Stimulated activated naive CD8-positive, alpha-beta T cell treated with anti-CD3 and anti-CD28 coated beads, Interleukin-15, Interleukin-2, amounts not matched to agents 100 ng/mL and 50 ng/mL, for 24 hours (primary cell): Measurements from ENCODE around the gene TTLL11.

Experiments used
- H3K27ac Mint-ChIP-seq: one replicate; pipeline ENCODE4 v1.8.0; 2021; ENCODE audit warnings: mild to moderate bottlenecking, mixed read lengths
- H3K27me3 Mint-ChIP-seq: one replicate; pipeline ENCODE4 v1.8.0; 2021; ENCODE audit warnings: mixed read lengths
- H3K36me3 Mint-ChIP-seq: one replicate; pipeline ENCODE4 v1.8.0; 2021; ENCODE audit warnings: low read depth, mixed read lengths
- H3K4me1 Mint-ChIP-seq: one replicate; pipeline ENCODE4 v1.8.0; 2021; ENCODE audit warnings: low read depth, mixed read lengths
- H3K4me3 Mint-ChIP-seq: one replicate; pipeline ENCODE4 v1.8.0; 2021; ENCODE audit warnings: mild to moderate bottlenecking, mixed read lengths
- H3K9me3 Mint-ChIP-seq: one replicate; pipeline ENCODE4 v1.8.0; 2021; ENCODE audit warnings: mixed read lengths

Gene TTLL11

DNA sequence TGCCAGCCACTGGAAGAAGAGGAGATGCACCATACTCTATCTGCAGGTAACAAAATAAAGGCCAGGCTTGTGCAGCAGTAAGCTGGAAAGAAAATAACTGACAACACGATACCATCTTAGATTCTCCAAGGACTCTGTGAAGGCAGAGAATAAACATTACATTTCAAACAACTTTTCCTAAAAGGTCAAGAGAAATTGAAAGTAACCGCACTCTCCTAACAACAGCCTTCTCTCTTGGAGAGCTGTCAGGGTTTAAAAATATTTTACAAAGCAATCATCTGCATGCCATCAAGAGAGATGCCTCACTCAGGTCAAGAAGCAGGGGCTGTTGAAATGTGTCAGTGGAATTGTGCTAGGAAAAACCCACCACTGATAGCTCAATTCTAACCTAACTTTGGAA is 13.5 kb upstream of the TTLL11 start:
- Mint-ChIP-seq H3K36me3 (peaks cover 7% of the 10 kb centered on the region), H3K27ac (no peak overlapping the region), H3K4me1 (no peaks in the 10 kb centered on the region), H3K4me3 (no peak overlapping the region), H3K27me3 (no peaks in the 10 kb centered on the region), H3K9me3 (peaks cover 7% of the 10 kb centered on the region)

DNA sequence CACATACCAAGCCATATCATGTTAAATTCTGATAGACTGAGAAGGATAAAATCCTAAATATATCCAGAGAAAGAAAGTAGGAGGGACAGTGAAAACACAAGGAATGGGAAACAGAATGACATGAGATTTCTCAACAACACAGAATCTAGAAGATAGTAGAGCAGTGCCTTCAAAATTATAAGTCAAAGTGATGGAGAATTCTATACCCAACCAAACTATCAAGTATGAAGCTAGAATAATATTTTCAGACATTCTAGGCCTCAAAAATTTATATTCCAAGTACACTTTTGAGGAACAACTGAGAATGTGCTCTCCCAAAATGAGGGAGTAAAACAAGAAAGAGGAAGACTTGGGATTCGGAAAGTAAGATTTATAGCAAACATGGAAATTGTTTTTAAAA is 10.9 kb upstream of the TTLL11 start:
- Mint-ChIP-seq H3K9me3 (peaks cover 7% of the 10 kb centered on the region), H3K27me3 (peaks cover 9% of the 10 kb centered on the region)

DNA sequence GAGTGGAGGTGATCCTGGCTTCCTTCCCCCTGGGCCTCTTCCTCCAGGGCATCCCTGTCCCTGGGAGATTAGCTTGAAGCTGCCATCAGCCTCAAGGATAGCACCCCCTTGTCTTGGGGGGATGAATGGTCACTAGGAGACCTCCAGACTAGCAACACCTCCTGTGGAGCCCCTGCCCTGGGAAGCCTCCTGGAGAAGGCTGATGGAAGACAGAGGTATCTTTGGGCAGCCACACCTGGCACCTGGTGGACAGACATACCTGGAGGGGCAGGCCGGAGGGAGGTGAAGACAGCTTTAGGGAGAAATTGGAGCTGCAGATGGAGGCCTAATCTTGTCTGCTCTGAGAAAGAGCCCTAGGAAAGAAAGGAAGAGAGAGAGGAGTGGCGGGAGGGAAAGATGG is 9.0 kb upstream of the TTLL11 start:
- Mint-ChIP-seq H3K4me3 (no peak overlapping the region), H3K4me1 (peaks cover 3% of the 10 kb centered on the region), H3K27ac (no peak overlapping the region), H3K36me3 (peaks cover 7% of the 10 kb centered on the region), H3K27me3 (peaks cover 10% of the 10 kb centered on the region), H3K9me3 (peaks cover 7% of the 10 kb centered on the region)

More for the DNA sequence above, 10.9 kb upstream of the TTLL11 start:
- H3K4me1 Mint-ChIP-seq = peaks cover 3% of the 10 kb centered on the region
- H3K27ac Mint-ChIP-seq = no peak overlapping the region
- H3K4me3 Mint-ChIP-seq = no peak overlapping the region
- H3K36me3 Mint-ChIP-seq = peaks cover 7% of the 10 kb centered on the region

DNA sequence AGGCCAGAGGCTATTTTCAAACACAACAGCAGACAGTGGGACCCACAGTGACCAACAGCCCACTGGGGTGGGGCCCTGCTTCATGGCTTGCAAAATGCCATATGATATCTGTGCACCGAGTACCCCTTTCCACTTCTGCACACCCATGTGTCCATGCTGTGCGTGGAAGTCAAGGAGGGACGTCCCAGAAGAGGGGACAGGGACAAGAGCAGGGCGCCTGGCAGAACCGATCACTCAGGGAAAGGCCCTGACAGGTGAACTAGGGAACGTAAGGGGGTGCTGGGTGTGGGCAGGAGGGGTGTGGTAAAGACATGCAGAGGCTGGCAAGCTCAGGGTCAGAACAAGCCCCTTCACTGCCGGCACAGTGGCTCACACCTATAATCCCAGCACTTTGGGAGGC is 7.6 kb upstream of the TTLL11 start:
- peaks cover 7% of the 10 kb centered on the region for H3K36me3 Mint-ChIP-seq
- H3K27ac Mint-ChIP-seq = no peak overlapping the region
- H3K4me1 Mint-ChIP-seq = peaks cover 3% of the 10 kb centered on the region
- H3K27me3 Mint-ChIP-seq = peaks cover 14% of the 10 kb centered on the region
- H3K9me3 Mint-ChIP-seq = peaks cover 7% of the 10 kb centered on the region
- H3K4me3 Mint-ChIP-seq = no peak overlapping the region

DNA sequence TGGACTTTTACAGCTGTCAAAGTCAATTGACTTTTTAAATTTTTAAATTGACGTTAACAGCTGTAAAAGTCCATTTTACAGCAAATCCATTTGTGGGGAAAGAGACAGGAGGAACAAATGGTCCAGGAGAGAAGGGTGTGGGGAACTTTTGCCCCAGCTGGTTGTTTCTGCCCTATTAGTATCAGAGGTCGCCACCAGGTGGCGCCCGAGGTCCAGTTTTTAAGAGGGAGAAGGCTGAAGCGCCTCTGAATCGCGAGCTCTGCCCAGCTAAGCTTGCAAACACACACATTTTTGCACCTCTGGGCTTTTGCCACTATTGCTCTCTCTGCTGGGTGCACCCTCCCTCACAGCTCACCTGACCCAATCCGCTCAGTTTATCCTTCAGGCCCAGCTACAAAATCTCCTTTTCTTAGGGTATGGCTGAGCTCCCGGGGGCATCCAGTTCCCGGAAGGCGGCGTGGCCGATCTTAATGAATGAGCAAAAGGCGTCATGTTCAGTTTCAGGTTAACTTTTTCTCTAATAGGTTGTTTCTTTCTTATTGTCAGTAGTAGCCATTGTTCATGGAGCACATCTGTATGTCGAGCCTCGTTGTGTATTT is 6.3 kb upstream of the TTLL11 start:
- Mint-ChIP-seq H3K27me3 (peaks cover 21% of the 10 kb centered on the region), H3K4me3 (no peak overlapping the region), H3K4me1 (peaks cover 12% of the 10 kb centered on the region), H3K9me3 (peaks cover 7% of the 10 kb centered on the region), H3K36me3 (peaks cover 7% of the 10 kb centered on the region), H3K27ac (no peak overlapping the region)

DNA sequence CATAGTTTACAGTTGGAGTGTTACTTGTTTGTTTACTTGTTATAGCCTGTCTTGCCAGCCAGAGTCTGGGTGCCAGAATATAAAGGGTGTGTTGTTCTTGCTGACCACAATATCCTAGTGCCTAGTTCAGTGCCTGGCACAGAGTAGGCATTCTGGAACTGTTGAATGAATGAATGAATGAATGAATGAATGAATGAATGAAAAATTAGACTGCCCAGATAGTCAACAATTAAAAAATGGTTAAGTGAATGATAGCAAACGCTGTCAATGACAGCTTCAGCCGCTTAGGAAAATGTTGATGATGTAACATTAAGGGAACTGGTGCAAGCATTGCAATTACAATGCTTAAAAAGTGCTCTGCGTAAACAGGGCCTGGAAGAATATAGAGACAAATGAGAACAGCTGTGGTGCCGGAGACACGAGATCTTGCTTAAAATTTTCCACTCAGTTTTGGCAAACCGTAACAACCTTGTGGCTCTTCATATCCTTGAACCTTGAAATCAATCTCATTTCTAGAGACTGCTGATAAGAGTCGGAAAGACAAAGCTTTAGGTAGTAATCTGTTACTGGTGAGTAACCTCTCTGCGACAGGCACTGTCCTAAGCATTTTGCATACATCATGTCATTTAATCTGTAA is 4.7 kb upstream of the TTLL11 start:
- Mint-ChIP-seq H3K4me1 (peaks cover 16% of the 10 kb centered on the region), H3K27ac (no peak overlapping the region), H3K4me3 (no peak overlapping the region), H3K36me3 (no peaks in the 10 kb centered on the region), H3K9me3 (no peaks in the 10 kb centered on the region), H3K27me3 (peaks cover 21% of the 10 kb centered on the region)

DNA sequence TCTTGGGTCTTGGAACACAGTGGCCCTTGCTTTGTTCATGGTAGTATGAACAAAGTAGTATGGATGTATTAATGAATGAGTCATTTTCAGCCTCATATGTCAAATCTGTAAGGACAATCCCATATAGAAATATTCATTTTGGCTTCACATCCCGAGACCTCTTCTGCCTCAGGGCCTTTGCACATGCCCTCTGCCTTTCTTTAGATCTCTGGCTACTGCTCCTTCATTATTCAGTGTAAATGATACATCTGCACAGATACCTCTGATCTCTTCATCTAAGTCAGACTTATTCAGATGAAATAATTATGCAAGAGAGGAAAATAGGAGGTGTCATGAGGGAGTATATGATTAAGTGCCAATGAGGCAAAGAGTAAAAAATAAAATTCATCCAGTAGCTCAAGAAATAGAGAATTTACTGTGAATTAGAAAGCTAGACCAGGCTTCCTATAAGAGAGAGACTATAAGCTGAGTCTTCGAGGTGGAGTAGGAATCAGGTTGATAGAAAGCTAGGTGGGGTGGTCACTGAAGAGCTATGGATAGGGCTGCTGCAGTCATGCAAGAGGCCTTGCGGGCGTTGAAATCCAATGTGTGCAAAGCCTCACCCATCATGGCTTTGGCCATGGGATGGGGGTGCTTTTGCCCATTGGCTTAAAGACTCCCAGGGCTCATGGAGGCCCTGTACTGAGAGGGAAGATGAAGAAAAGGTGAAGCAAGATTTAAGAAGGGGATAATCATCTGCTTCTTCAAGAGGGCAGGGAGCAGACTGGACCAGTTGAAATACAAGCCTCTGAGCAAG is 3.7 kb upstream of the TTLL11 start:
- Mint-ChIP-seq H3K4me3 (no peak overlapping the region), H3K36me3 (no peaks in the 10 kb centered on the region), H3K27me3 (peaks cover 21% of the 10 kb centered on the region), H3K9me3 (no peaks in the 10 kb centered on the region), H3K27ac (no peak overlapping the region), H3K4me1 (peaks cover 22% of the 10 kb centered on the region)

DNA sequence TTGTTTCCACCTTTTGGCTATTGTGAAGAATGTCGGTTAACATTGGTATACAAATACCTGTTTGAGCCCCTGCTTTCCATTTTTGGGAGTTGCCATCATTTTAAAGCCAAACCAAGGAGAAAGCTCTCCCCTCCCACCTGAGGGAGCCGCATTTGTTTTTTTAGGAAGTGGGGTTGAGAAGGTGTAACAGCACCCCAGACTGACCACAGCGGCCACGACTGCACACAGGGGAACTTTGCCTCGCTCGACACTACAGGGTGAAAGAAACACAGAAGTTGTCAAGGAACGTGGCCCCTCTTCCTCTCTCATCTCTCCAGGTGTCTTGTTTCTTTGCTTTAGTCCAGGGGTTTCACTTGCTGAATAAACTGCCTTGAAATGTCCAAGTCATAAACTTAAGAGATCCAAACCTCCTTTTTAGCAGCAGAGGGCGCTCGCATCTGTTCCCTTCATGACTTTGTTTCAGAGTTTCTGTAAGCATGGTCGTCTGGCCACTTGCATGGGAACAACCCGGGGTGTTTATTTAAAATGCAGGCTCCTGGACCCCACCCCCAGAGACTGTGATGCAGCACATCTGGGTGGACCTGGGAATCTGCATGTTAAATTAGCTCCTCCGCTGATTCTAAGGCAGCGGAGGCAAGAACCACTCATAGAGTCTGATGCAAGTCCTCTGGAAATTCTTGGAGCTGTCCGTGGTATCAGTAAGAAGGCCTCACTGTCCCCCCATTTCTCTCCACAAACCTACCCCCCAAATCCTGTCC is 2.1 kb upstream of the TTLL11 start:
- Mint-ChIP-seq H3K36me3 (no peaks in the 10 kb centered on the region), H3K4me1 (peaks cover 32% of the 10 kb centered on the region), H3K27ac (no peak overlapping the region), H3K9me3 (no peaks in the 10 kb centered on the region), H3K27me3 (peaks cover 20% of the 10 kb centered on the region), H3K4me3 (peak overlapping the region; percentile 44)

DNA sequence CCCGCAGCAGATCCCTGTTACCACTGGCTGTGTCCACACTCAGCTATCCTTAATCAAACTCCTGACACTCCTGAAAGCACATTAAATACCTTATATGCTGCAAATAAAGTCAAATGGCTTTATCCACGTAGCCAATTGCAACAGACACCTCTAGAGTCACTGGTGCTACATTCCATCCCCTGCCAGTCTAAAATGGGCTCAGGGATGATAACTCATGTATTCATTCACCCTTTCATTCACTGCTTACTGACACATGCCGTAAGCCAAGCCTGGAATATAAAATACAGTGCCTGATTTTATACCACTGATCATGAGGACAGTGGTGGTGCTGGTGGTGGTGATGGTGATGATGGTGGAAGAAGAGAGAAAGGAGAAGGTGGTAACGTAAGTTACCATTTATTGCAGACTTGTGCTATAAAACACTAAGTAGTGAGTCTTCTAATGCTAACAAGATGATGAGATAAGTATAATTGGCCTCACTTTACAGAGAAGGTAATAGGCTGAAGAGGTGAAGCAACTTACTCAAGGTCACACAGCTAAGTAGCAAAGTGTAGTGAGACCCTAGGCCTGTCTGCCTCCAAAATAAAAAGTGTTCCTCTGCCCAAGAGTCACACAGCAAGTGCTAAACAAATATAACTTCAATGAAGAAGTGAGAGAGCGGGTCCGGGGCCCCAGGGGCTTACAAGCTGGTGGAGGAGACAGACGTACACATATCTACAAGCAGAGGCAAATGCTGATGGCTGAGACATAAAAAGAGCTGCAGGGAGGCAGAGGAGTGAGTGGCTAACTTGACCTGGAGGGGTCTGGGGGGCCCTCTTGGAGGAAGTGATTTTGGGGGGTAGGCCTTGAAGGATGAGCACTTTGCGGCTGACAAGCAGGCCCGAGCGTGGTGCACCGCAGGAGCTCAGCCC is 1.2 kb downstream of the TTLL11 start:
- peak overlapping the region; percentile 89 for H3K4me3 Mint-ChIP-seq
- no peaks in the 10 kb centered on the region for H3K36me3 Mint-ChIP-seq
- H3K9me3 Mint-ChIP-seq = no peaks in the 10 kb centered on the region
- H3K27ac Mint-ChIP-seq = peak overlapping the region; percentile 75
- peaks cover 9% of the 10 kb centered on the region for H3K27me3 Mint-ChIP-seq
- H3K4me1 Mint-ChIP-seq = peaks cover 29% of the 10 kb centered on the region

DNA sequence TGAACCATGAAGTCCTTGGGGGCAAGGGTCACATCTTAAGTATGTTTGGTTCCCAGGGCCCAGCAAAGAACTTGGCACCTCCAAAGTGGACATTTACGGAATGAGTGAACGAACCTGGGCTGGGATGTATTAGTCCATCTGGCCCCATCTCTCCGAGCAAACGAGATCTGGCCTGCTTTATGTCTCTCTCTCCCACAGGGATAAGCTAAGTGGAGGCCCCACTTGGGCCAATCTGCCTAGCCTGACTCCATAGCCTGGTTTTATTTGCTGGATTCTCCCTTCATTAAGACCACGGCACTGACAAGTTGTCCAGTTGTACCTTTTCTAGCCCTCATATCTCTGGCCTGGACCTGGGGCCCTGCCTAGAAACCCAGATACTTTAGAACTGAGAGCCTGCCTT is 2.1 kb downstream of the TTLL11 start:
- H3K36me3 Mint-ChIP-seq = no peaks in the 10 kb centered on the region
- H3K4me3 Mint-ChIP-seq = no peak overlapping the region
- H3K27ac Mint-ChIP-seq = no peak overlapping the region
- H3K4me1 Mint-ChIP-seq = peaks cover 29% of the 10 kb centered on the region
- H3K27me3 Mint-ChIP-seq = peaks cover 7% of the 10 kb centered on the region
- no peaks in the 10 kb centered on the region for H3K9me3 Mint-ChIP-seq

DNA sequence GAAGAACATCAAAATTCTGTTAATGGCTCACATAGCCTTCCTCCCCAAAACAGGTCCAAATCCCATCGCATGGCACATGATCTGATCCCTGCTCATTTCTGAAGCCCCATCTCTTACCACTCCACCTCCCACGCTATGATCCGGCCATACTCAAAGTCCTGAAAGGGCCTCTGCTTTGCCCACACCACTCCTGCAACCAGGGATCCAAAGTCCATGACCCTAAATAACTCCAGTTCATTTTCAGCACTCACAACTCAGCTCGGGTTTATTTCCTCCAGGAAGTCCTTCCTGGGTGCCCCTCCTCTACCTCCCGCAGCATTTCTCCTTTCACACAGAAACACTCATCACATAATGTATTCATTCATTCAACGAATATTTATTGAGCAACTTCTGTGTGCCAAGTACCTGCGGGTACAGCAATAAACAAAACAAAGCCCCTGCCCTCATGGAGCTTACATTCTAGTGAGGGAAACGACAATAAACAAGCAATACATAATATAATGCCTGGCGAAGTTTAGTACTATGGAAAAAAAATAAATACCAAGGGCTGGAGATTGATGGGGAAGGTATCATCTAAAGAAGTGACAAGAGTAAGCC is 2.7 kb downstream of the TTLL11 start:
- no peaks in the 10 kb centered on the region for H3K9me3 Mint-ChIP-seq
- H3K4me1 Mint-ChIP-seq = peaks cover 29% of the 10 kb centered on the region
- H3K27me3 Mint-ChIP-seq = peaks cover 7% of the 10 kb centered on the region
- H3K4me3 Mint-ChIP-seq = no peak overlapping the region
- no peak overlapping the region for H3K27ac Mint-ChIP-seq
- H3K36me3 Mint-ChIP-seq = no peaks in the 10 kb centered on the region

DNA sequence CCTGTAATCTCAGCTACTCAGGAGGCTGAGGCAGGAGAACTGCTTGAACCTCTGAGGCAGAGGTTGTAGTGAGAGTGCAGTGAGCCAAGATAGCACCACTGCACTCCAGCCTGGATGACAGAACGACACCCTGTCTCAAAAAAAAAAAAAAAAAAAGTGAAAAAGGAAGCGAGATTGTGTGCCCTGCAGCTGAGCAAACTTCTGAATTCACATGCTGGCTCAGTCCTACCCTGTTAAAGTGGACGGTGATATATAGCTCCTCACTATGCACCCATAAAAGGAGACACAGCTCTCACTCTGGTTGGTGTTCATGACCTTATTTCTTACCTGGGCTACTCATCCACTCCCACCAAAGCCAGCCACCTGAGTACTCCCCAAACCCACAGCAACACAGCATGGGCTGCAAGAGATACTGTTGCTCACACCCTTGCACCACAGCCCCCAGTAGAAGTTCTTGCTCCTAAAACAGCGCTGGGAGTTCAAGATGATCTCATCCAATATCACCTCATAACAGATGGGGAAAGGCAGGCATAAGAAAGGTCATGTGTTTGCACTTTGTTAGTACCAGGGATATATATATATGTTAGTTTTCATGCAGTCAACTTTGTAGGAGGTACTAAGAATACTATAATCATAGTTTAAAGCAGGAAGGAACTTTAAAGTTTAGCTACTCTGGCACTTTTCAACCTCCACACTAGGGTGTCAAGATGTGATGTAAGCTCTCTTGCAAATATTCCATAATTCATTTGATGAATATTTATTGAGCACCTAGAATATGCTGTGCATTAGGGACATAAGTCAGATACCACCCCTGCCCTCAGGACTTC is 4.0 kb downstream of the TTLL11 start:
- H3K9me3 Mint-ChIP-seq = no peaks in the 10 kb centered on the region
- H3K27me3 Mint-ChIP-seq = no peaks in the 10 kb centered on the region
- H3K36me3 Mint-ChIP-seq = no peaks in the 10 kb centered on the region
- peaks cover 20% of the 10 kb centered on the region for H3K4me1 Mint-ChIP-seq
- H3K4me3 Mint-ChIP-seq = no peak overlapping the region
- H3K27ac Mint-ChIP-seq = no peak overlapping the region
